Islet of Langerhans (tissue), 1 donor: ENCODE measurements around the gene FAT1.

Experiments
- FAIRE-seq: peaks from one replicate; lab custom pipeline; 2011; peaks lifted over from hg19 to GRCh38; lab: Jason Lieb, UNC

FAT1 gene

GRCh38 chr4:186755550-186756519 lies 32.2 kb upstream of the FAT1 start:
- no peak for FAIRE-seq

- FAIRE-seq, result no peak
These were observed 31.3 kb upstream of the FAT1 start for GRCh38 chr4:186754976-186755375.

- FAIRE-seq, result no peak
These were observed 28.7 kb upstream of the FAT1 start for GRCh38 chr4:186752325-186752724.

DNA sequence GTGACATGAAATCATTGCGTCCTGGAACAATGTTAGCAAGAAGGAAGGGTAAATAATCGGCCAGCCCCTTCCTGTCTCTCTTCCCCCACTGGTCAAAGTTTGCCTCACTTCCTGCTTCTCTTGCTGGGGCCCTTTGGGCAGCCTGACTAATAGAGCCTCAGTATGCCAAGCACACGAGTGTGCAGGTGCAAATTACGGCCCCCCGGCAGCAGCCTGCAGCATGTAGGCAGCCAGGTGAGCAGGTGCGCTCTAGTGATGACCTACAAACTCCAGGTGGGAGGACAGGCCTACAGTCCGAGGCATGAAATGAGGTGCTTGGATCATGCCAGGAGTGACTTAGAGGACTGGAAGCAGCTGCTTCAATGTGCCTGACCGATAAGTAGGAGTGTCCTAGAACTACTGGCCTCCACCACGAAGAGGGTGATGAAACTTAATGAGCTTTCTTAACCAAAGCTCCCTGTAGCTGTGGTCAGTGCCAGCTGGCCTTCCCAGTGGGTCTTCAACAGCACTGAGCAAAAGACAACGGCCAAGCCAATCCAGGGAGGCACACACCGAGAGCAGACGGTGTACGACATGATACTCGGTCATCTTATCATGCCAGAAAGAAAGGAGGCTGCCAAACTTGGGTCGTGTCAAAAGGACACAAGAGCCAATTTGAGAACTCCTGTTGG lies 26.1 kb upstream of the FAT1 start:
- FAIRE-seq, result no peak

DNA sequence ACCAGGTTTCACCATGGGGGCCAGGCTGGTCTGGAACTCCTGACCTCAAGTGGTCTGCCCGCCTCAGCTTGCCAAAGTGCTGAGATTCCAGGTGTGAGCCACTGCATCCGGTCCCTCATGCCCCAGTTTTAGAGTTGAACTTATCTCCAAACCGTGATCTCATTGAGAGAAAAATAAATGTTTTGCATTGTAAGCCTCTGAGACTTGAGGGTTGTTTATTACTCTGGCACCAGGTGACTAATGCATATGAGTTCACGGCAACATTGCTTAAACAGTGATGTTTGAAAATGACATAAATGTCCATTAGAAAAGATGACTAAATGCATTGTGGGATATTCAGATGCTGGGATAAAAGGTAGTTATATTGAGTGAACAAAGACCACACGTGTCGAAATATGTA lies 22.9 kb upstream of the FAT1 start:
- FAIRE-seq, result no peak

GRCh38 chr4:186743261-186743660 lies 19.6 kb upstream of the FAT1 start:
- no peak for FAIRE-seq

DNA sequence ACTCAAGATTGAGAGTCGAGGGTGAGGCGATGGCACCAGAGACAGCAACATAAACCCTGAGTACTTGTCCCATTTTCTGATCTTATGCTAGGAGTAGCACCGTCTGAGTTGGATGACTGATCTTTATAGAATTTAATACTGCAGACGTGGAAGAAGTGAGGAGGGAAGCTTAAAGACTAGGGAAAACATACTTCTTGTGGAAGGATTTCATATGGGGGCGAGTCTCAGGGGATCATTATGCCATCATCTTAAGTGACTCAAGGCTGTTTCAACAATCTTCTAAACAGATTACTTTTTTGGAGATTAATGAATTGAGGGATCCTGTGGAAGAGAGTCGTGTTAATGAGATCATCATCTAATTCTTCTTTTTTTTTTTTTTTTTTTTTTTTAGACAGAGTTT lies 17.2 kb upstream of the FAT1 start:
- FAIRE-seq, result no peak

DNA sequence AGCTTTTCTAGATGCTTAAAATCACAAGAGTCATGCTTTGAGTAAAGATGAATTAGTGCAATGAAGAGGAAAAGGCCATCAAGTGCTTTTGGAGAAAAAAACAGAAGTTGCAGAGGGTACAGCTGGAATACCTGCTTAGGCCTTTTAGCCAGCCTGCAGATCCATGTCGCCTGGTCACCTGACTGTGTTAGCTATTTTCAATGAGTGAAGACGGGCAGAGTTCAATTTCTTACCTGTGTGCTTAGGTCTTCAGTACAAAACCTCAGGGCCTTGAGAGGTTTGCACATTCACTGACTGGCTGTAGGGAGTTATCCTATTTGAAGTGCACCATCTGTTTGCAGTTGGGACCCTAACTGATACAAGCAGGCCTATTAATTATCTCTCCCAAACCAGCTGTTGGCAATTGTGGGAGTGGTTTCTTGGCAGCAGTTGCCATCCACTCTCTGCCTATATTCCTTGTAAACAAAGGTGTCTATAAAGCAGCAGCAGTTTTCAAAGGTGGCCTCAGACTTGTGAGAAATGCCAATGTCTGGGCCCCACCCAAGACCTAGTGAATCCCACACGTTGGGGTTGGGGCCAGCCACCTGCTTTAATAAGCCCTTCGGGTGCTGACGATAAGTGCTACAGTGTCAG lies 16.3 kb upstream of the FAT1 start:
- FAIRE-seq, result no peak

GRCh38 chr4:186739317-186739716 lies 15.7 kb upstream of the FAT1 start:
- no peak for FAIRE-seq

- no peak for FAIRE-seq
These were observed 14.8 kb upstream of the FAT1 start for GRCh38 chr4:186738421-186738820.

- FAIRE-seq, result no peak
These were observed 13.8 kb upstream of the FAT1 start for GRCh38 chr4:186737427-186737826.

GRCh38 chr4:186736466-186736865 lies 12.8 kb upstream of the FAT1 start:
- FAIRE-seq, result no peak

- no peak for FAIRE-seq
These were observed 10.6 kb upstream of the FAT1 start for GRCh38 chr4:186734251-186734650.

DNA sequence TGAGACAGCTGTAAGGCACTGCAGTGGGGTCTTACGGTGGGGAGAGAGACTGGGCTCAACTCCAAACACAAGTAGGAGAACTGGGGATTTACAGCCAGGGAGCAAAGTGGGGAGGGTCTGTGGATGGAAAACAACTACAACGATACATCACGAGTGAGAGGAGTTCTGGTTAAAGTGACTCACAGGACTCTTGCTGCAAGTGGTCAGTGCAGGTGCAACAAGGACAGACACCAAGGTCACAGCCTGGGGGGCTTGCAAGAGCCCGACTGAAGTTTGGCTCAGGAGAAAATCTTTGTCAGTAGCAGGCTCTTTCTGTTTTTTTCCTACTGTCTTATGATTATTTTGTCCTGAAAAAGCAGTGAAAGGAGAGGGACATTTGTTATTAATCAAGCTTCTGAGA lies 10.1 kb upstream of the FAT1 start:
- no peak for FAIRE-seq

DNA sequence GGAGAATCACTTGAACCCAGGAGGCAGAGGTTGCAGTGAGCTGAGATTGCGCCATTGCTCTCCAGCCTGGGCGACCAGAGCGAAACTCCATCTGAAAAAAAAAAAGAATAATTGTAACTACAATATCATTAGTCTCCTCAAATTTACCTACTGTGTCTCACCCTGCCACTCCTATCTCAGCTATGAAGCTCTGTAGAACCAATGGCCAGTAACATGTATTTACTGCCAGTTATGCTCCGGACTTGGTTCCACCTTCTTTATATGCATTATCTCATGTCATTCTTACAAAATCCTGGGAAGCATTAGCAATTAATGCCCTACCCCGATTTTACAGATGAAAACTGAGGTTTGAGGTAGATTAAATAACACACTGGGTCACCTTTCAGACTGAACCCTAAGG lies 7.0 kb upstream of the FAT1 start:
- no peak for FAIRE-seq

DNA sequence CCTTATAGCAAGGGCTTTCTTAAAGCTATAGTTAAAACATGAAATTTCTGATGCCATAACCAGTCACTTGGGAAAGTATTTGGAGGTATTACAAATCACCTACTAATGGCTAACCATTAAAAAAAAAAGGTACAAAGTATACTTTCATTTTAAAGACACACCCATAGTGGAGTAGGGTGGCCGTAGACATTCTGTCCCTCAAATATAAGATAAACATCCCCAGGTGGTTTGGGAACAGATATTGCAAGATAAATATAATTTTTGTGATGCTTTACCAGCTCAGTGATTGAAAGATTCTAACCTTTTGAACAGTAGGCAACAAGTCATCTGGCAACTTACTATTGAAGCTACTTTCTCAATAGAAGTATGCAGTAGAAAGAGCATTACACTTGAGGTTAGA lies 6.2 kb upstream of the FAT1 start:
- FAIRE-seq, result no peak

- no peak for FAIRE-seq
These were observed 5.1 kb upstream of the FAT1 start for GRCh38 chr4:186728631-186729271.

DNA sequence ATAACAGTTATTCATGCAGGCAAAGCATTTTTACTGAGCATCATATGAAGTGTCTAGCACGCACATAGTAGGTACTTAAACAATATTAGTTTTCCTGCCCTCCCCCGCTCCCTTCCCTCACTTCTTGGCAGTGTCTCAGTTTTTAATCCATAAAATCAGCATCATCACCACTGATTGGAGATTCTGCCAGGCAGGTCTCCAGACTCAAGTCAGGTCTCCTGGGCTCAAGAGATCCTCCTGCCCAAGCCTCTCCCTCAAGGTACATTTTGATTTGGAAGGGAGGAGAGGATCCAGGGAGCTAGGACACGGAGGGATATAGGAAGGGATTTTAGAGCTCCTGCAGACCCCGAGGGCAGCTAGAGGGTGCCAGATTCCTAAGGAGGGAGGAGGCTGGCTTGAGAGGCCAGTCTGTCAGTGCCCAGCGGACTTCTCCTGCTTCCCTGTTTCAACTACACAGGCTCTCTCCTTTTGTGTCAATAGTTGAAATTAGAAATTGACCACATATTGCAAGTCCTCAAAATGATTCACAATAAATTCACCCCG lies 4.4 kb upstream of the FAT1 start:
- no peak for FAIRE-seq

GRCh38 chr4:186727169-186727976 lies 3.7 kb upstream of the FAT1 start:
- FAIRE-seq, result no peak

DNA sequence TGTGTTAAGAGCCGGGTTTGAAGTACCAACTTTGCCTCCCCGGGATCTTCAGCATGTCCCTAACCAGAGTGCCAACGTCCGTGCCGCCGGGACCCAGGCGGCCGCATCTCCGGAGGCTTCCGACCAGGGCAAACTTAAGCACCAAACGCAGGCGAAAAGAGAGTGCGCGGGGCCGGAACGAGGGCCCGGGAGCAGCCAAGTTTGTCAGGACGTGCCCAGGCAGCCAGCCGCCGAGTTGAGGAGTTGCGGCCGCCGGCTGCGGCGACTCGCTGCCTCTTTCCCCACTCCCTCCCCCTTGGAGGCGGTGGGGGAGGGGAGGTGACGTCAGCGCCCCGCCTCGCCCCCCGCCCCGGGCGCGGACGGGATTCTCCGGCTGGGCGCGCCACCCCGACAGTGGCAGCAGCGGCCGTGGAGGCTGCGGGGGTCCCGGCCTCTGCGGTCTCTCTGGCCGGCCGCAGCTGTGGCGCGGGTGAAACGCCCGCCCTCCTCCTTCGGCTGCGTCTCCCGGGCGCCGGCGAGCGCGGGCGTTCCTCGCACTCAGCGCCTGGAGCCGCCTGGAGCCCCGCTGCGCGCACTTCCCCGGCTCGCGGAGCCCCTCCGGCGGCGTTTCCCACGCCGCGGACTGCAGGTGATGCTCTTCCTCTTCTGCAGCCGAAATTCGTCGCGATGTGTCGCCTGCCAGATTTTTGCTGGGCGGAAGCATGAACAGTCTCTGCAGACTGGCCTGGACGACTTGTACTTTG lies 2.9 kb upstream of the FAT1 start:
- no peak for FAIRE-seq
